GM23338 (cell line): ENCODE results near the gene RPS3A.

ENCODE experiments used
- CTCF ChIP-seq, 2 experiments: fragments of 200-600 bp in 1 of 2; sonication (generic) in 1 of 2; conservative IDR thresholded peaks; 2 replicates each; pipeline versions ENCODE4 v1.5.1 to v1.6.1; 2016 to 2017; ENCODE audit warnings: antibody characterized with exemption in 2 of 2, low read depth in 2 of 2, mild to moderate bottlenecking in 2 of 2, moderate library complexity in 1 of 2
- EZH2 ChIP-seq: fragments of 200-600 bp; sonication (generic); IDR thresholded peaks from one replicate; pipeline ENCODE4 v1.8.0; 2017; ENCODE audit warnings: antibody characterized with exemption, mild to moderate bottlenecking, low read depth; ENCODE audit not compliant: unreplicated experiment
- JUNB ChIP-seq: IDR thresholded peaks from one replicate; pipeline ENCODE4 v1.6.1; 2016; ENCODE audit warnings: antibody characterized with exemption; ENCODE audit not compliant: unreplicated experiment
- REST ChIP-seq: IDR thresholded peaks from one replicate; pipeline ENCODE4 v1.6.1; 2018; ENCODE audit warnings: antibody characterized with exemption; ENCODE audit not compliant: unreplicated experiment

GRCh38 chr4:151142758-151143157 is 43.3 kb downstream of the RPS3A start:
- TF ChIP-seq CTCF (conservative IDR thresholded peaks at IDR 0.05; ENCODE audit: low read depth in 2 of 2) = no peak
- TF ChIP-seq EZH2 = no peak
- no peak for TF ChIP-seq REST
- no peak for TF ChIP-seq JUNB
